Measurements from ENCODE around the gene SCAF4.
"Not testable (repeated sequence)": the region's sequence is repeated elsewhere in the genome, so short reads cannot be mapped to it uniquely, and the experiment has no call there.

The SCAF4 gene

DNA sequence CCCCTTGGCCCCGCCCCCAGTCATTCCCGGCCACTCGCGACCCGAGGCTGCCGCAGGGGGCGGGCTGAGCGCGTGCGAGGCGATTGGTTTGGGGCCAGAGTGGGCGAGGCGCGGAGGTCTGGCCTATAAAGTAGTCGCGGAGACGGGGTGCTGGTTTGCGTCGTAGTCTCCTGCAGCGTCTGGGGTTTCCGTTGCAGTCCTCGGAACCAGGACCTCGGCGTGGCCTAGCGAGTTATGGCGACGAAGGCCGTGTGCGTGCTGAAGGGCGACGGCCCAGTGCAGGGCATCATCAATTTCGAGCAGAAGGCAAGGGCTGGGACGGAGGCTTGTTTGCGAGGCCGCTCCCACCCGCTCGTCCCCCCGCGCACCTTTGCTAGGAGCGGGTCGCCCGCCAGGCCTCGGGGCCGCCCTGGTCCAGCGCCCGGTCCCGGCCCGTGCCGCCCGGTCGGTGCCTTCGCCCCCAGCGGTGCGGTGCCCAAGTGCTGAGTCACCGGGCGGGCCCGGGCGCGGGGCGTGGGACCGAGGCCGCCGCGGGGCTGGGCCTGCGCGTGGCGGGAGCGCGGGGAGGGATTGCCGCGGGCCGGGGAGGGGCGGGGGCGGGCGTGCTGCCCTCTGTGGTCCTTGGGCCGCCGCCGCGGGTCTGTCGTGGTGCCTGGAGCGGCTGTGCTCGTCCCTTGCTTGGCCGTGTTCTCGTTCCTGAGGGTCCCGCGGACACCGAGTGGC is 72.2 kb downstream of the SCAF4 start, which contains the start of gene SOD1:
SOD1 (plus strand) TSS at position 158 of the 723 bp plus-strand sequence; CDS start at position 235, 77 bp downstream.
- in situ Hi-C loops (cut with HindIII; ENCODE audit: low pct_unique_long_range_greater_than_20kb, low sequenced_read_pairs), result no loop called here
- DNase-seq (ENCODE audit: low read depth in 1 of 2, low spot score in 1 of 2), result peak; percentile 96 to 97
- TF ChIP-seq JUND (IDR thresholded peaks at IDR 0.05; ENCODE audit: low read depth), result no peak

- in situ Hi-C loops (cut with HindIII; ENCODE audit: low pct_unique_long_range_greater_than_20kb, low sequenced_read_pairs), result no loop called here
- TF ChIP-seq JUND (IDR thresholded peaks at IDR 0.05; ENCODE audit: low read depth), result no peak
- DNase-seq (ENCODE audit: low read depth in 1 of 2, low spot score in 1 of 2), result no peak
These were observed 72.7 kb downstream of the SCAF4 start for GRCh38 chr21:31659286-31659535.

GRCh38 chr21:31658053-31658452 is 73.9 kb downstream of the SCAF4 start:
- no peak for DNase-seq (ENCODE audit: low read depth in 1 of 2, low spot score in 1 of 2)
- no peak for TF ChIP-seq JUND (IDR thresholded peaks at IDR 0.05; ENCODE audit: low read depth)
- in situ Hi-C loops (cut with HindIII; ENCODE audit: low pct_unique_long_range_greater_than_20kb, low sequenced_read_pairs), result no loop called here

- in situ Hi-C loops (cut with HindIII; ENCODE audit: low pct_unique_long_range_greater_than_20kb, low sequenced_read_pairs), result no loop called here
- TF ChIP-seq JUND (IDR thresholded peaks at IDR 0.05; ENCODE audit: low read depth), result no peak
- no peak for DNase-seq (ENCODE audit: low read depth in 1 of 2, low spot score in 1 of 2)
These were observed 75.5 kb downstream of the SCAF4 start for GRCh38 chr21:31656199-31657095.

DNA sequence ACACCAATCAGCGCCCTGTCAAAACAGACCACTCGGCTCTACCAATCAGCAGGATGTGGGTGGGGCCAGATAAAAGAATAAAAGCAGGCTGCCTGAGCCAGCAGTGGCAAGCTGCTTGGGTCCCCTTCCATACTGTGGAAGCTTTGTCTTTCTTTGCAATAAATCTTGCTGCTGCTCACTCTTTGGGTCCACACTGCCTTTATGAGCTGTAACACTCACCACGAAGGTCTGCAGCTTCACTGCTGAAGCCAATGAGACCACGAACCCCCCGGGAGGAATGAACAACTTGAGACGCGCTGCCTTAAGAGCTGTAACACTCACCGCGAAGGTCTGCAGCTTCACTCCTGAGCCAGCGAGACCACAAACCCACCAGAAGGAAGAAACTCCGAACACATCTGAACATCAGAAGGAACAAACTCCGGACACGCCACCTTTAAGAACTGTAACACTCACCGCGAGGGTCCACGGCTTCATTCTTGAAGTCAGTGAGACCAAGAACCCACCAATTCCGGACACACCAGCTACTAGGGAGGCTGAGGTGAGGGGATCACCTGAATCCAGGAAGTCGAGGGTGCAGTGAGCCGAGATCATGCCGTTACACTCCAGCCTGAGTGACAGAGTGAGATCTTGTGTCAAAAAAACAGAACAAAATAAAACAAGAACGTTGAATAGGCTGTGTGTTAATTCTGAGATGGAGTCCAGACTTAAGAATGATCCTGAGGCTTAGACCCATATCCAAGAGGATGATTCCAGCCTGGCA is 76.9 kb downstream of the SCAF4 start:
- in situ Hi-C loops (cut with HindIII; ENCODE audit: low pct_unique_long_range_greater_than_20kb, low sequenced_read_pairs); DNase-seq (ENCODE audit: low read depth in 1 of 2, low spot score in 1 of 2): not testable (repeated sequence)

DNA sequence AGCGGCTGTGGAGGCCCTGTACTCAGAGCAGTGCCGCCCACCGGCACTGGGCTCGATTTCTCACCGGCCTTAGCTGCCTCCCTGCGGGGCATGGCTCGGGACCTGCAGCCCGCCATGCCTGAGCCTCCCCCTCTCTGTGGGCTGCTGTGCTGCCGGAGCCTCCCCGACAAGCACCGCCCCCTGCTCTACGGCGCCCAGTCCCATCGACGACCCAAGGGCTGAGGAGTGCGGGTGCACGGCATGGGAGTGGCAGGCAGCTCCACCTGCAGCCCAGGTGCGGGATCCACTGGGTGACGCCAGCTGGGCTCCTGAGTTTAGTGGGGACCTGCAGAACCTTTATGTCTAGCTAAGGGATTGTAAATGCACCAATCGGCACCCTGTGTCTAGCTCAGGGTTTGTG is 77.6 kb downstream of the SCAF4 start:
- DNase-seq (ENCODE audit: low read depth in 1 of 2, low spot score in 1 of 2), result no peak
- in situ Hi-C loops (cut with HindIII; ENCODE audit: low pct_unique_long_range_greater_than_20kb, low sequenced_read_pairs), result no loop called here
- no peak for TF ChIP-seq JUND (IDR thresholded peaks at IDR 0.05; ENCODE audit: low read depth)

GRCh38 chr21:31651491-31651890 is 80.4 kb downstream of the SCAF4 start:
- DNase-seq (ENCODE audit: low read depth in 1 of 2, low spot score in 1 of 2); in situ Hi-C loops (cut with HindIII; ENCODE audit: low pct_unique_long_range_greater_than_20kb, low sequenced_read_pairs): not testable (repeated sequence)

GRCh38 chr21:31650930-31651329 is 81.0 kb downstream of the SCAF4 start:
- no peak for DNase-seq (ENCODE audit: low read depth in 1 of 2, low spot score in 1 of 2)

DNA sequence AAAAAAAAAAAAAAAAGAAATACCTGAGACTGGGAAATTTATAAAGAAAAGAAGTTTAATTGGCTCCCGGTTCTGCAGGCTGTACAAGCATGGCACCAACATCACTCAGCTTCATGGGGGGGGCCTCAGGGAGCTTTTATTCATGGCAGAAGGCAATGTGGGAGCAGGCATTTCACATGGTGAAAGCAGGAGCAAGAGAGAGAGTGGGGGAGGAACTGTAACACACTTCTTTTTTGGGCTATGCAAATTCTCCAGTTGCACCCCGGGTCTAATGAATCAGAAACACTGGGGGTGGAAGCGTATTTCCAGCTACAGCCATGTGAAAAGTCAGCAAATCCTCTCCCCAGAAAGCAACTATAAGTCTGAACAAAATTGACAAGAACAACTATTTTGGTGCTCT is 84.3 kb downstream of the SCAF4 start:
- TF ChIP-seq JUND (IDR thresholded peaks at IDR 0.05; ENCODE audit: low read depth), result no peak
- DNase-seq (ENCODE audit: low read depth in 1 of 2, low spot score in 1 of 2), result no peak
- in situ Hi-C loops (cut with HindIII; ENCODE audit: low pct_unique_long_range_greater_than_20kb, low sequenced_read_pairs), result no loop called here

More at GRCh38 chr21:31650930-31651329, 81.0 kb downstream of the SCAF4 start:
- TF ChIP-seq JUND (IDR thresholded peaks at IDR 0.05; ENCODE audit: low read depth), result no peak
- in situ Hi-C loops (cut with HindIII; ENCODE audit: low pct_unique_long_range_greater_than_20kb, low sequenced_read_pairs), result no loop called here

- no peak for DNase-seq (ENCODE audit: low read depth in 1 of 2, low spot score in 1 of 2)
- no peak for TF ChIP-seq JUND (IDR thresholded peaks at IDR 0.05; ENCODE audit: low read depth)
- in situ Hi-C loops (cut with HindIII; ENCODE audit: low pct_unique_long_range_greater_than_20kb, low sequenced_read_pairs), result no loop called here
These were observed 87.3 kb downstream of the SCAF4 start for GRCh38 chr21:31644643-31645042.

GRCh38 chr21:31641416-31641922 is 90.4 kb downstream of the SCAF4 start:
- no peak for TF ChIP-seq JUND (IDR thresholded peaks at IDR 0.05; ENCODE audit: low read depth)
- no peak for DNase-seq (ENCODE audit: low read depth in 1 of 2, low spot score in 1 of 2)
- in situ Hi-C loops (cut with HindIII; ENCODE audit: low pct_unique_long_range_greater_than_20kb, low sequenced_read_pairs), result no loop called here

DNA sequence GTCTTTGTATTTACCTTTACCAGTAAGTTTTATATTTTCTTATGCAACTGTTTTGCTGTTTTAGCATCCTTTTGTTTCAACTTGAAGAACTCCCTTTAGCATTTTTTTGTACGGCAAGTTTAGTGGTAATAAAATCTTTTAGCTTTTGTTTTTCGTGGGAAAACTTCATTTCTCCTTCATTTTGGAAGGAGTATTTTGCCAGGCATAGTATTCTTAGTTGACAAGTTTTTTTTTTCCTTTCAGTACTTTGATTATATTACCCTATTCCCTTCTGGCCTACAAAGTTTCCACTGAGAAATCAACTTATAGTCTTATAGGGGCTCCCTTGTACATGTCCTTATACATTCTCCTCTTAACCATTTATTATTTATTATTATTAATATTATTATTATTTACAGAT is 95.0 kb downstream of the SCAF4 start:
- in situ Hi-C loops (cut with HindIII; ENCODE audit: low pct_unique_long_range_greater_than_20kb, low sequenced_read_pairs), result no loop called here
- no peak for TF ChIP-seq JUND (IDR thresholded peaks at IDR 0.05; ENCODE audit: low read depth)
- no peak for DNase-seq (ENCODE audit: low read depth in 1 of 2, low spot score in 1 of 2)

DNA sequence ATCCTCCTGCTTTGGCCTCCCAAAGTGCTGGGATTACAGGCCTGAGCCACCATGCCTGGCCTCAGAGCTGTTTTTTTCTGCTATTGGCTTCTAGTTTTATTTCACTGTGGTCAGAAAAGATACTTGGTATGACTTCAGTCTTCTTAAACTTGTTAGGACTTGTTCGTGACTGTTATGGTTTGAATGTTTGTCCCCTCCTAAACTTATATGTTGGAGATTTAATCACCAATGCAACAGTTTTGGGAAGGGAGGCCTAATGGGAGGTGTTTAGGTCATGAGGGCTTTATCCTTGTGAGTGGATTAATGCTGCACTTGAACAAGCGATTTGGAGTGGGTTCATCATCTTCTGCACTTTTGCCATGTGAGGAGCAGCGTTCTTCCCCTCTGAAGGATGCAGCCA is 96.9 kb downstream of the SCAF4 start:
- in situ Hi-C loops (cut with HindIII; ENCODE audit: low pct_unique_long_range_greater_than_20kb, low sequenced_read_pairs), result no loop called here
- no peak for TF ChIP-seq JUND (IDR thresholded peaks at IDR 0.05; ENCODE audit: low read depth)
- DNase-seq (ENCODE audit: low read depth in 1 of 2, low spot score in 1 of 2), result no peak

- DNase-seq (ENCODE audit: low read depth in 1 of 2, low spot score in 1 of 2); in situ Hi-C loops (cut with HindIII; ENCODE audit: low pct_unique_long_range_greater_than_20kb, low sequenced_read_pairs): not testable (repeated sequence)
These were observed 100.0 kb downstream of the SCAF4 start for GRCh38 chr21:31631881-31632280.

Measured in T47D (cell line).